Activated T-helper 17 cell treated with anti-CD3 and anti-CD28 coated beads, Interleukin-2, amount 50 U/mL, for 72 hours (primary cell): ENCODE measurements around the gene PACRG. TPM values are rescaled to one million over a fixed set of nuclear protein-coding genes. Genes with fewer than 3 reads are reported as not detected.
A peak's percentile ranks its signal among the peaks of the same experiment; 100 is the strongest.

Experiments
- ATAC-seq: fragments of 150-1000 bp; cut with Tn5 transposase; replicated peaks from 2 replicates; pipeline ENCODE4 v1.10.0; 2021; ENCODE audit warnings: mild to moderate bottlenecking, moderate library complexity
- H3K27ac Mint-ChIP-seq: one replicate; pipeline ENCODE4 v1.8.0; 2022; ENCODE audit warnings: mixed read lengths
- H3K27me3 Mint-ChIP-seq: one replicate; pipeline ENCODE4 v1.8.0; 2022; ENCODE audit warnings: mixed read lengths
- H3K36me3 Mint-ChIP-seq: one replicate; pipeline ENCODE4 v1.8.0; 2022; ENCODE audit warnings: low read depth, mild to moderate bottlenecking, mixed read lengths
- H3K4me1 Mint-ChIP-seq: one replicate; pipeline ENCODE4 v1.8.0; 2022; ENCODE audit warnings: mixed read lengths
- H3K4me3 Mint-ChIP-seq: one replicate; pipeline ENCODE4 v1.8.0; 2022; ENCODE audit warnings: mild to moderate bottlenecking, mixed read lengths
- H3K9me3 Mint-ChIP-seq: one replicate; pipeline ENCODE4 v1.8.0; 2022; ENCODE audit warnings: mixed read lengths
- total RNA-seq, 2 donors: library from RNA; stranded (reverse); gene quantifications; one replicate each; pipeline ENCODE4 v1.2.3, GENCODE V29; 2022

Gene PACRG
- total RNA-seq, 2 donors from 2014 or later: not detected

- H3K4me3 Mint-ChIP-seq: no peak overlapping the region
- peaks cover 21% of the 10 kb centered on the region for H3K27me3 Mint-ChIP-seq
- no peak for ATAC-seq
- no peaks in the 10 kb centered on the region for H3K9me3 Mint-ChIP-seq
- no peaks in the 10 kb centered on the region for H3K4me1 Mint-ChIP-seq
- H3K36me3 Mint-ChIP-seq: no peaks in the 10 kb centered on the region
- H3K27ac Mint-ChIP-seq: no peak overlapping the region
These were observed 423.4 kb downstream of the PACRG start for GRCh38 chr6:163151212-163151611.

- H3K27me3 Mint-ChIP-seq: peaks cover 23% of the 10 kb centered on the region
- no peak overlapping the region for H3K4me3 Mint-ChIP-seq
- no peak for ATAC-seq
- H3K27ac Mint-ChIP-seq: no peak overlapping the region
- no peaks in the 10 kb centered on the region for H3K9me3 Mint-ChIP-seq
- H3K36me3 Mint-ChIP-seq: no peaks in the 10 kb centered on the region
- H3K4me1 Mint-ChIP-seq: no peaks in the 10 kb centered on the region
These were observed 424.9 kb downstream of the PACRG start for GRCh38 chr6:163152701-163153100.

GRCh38 chr6:163159110-163159509, 431.3 kb downstream of the PACRG start:
- no peak overlapping the region for H3K27ac Mint-ChIP-seq
- no peaks in the 10 kb centered on the region for H3K9me3 Mint-ChIP-seq
- H3K4me3 Mint-ChIP-seq: no peak overlapping the region
- no peaks in the 10 kb centered on the region for H3K36me3 Mint-ChIP-seq
- H3K27me3 Mint-ChIP-seq: peaks cover 16% of the 10 kb centered on the region
- H3K4me1 Mint-ChIP-seq: no peaks in the 10 kb centered on the region
- no peak for ATAC-seq

- Mint-ChIP-seq H3K27me3 (peaks cover 16% of the 10 kb centered on the region), H3K4me3 (no peak overlapping the region), H3K27ac (no peak overlapping the region), H3K36me3 (no peaks in the 10 kb centered on the region), H3K9me3 (no peaks in the 10 kb centered on the region), H3K4me1 (no peaks in the 10 kb centered on the region)
- no peak for ATAC-seq
These were observed 431.9 kb downstream of the PACRG start for GRCh38 chr6:163159689-163160088.

GRCh38 chr6:163162007-163162873, 434.5 kb downstream of the PACRG start:
- ATAC-seq: no peak
- Mint-ChIP-seq H3K4me1 (no peaks in the 10 kb centered on the region), H3K27ac (no peak overlapping the region), H3K4me3 (no peak overlapping the region), H3K9me3 (no peaks in the 10 kb centered on the region), H3K36me3 (no peaks in the 10 kb centered on the region), H3K27me3 (peaks cover 10% of the 10 kb centered on the region)

- H3K9me3 Mint-ChIP-seq: no peaks in the 10 kb centered on the region
- ATAC-seq: no peak
- H3K27me3 Mint-ChIP-seq: peaks cover 10% of the 10 kb centered on the region
- no peak overlapping the region for H3K4me3 Mint-ChIP-seq
- H3K4me1 Mint-ChIP-seq: no peaks in the 10 kb centered on the region
- H3K36me3 Mint-ChIP-seq: no peaks in the 10 kb centered on the region
- H3K27ac Mint-ChIP-seq: no peak overlapping the region
These were observed 435.1 kb downstream of the PACRG start for GRCh38 chr6:163162874-163163213.

GRCh38 chr6:163164175-163164900, 436.6 kb downstream of the PACRG start:
- Mint-ChIP-seq H3K9me3 (no peaks in the 10 kb centered on the region), H3K4me3 (no peak overlapping the region), H3K27ac (no peak overlapping the region), H3K27me3 (peaks cover 10% of the 10 kb centered on the region), H3K36me3 (no peaks in the 10 kb centered on the region), H3K4me1 (no peaks in the 10 kb centered on the region)
- ATAC-seq: no peak

GRCh38 chr6:163165155-163165910, 437.6 kb downstream of the PACRG start:
- Mint-ChIP-seq H3K9me3 (no peaks in the 10 kb centered on the region), H3K4me1 (no peaks in the 10 kb centered on the region), H3K36me3 (no peaks in the 10 kb centered on the region), H3K4me3 (no peak overlapping the region), H3K27me3 (peaks cover 5% of the 10 kb centered on the region), H3K27ac (no peak overlapping the region)
- no peak for ATAC-seq

GRCh38 chr6:163165922-163166321, 438.1 kb downstream of the PACRG start:
- Mint-ChIP-seq H3K4me1 (no peaks in the 10 kb centered on the region), H3K36me3 (no peaks in the 10 kb centered on the region), H3K9me3 (no peaks in the 10 kb centered on the region), H3K4me3 (no peak overlapping the region), H3K27ac (no peak overlapping the region), H3K27me3 (peaks cover 2% of the 10 kb centered on the region)
- ATAC-seq: no peak

- no peak for ATAC-seq
- Mint-ChIP-seq H3K4me3 (no peak overlapping the region), H3K9me3 (no peaks in the 10 kb centered on the region), H3K36me3 (no peaks in the 10 kb centered on the region), H3K4me1 (no peaks in the 10 kb centered on the region), H3K27ac (no peak overlapping the region), H3K27me3 (no peaks in the 10 kb centered on the region)
These were observed 438.7 kb downstream of the PACRG start for GRCh38 chr6:163166507-163166906.

- ATAC-seq: no peak
- no peaks in the 10 kb centered on the region for H3K4me1 Mint-ChIP-seq
- no peak overlapping the region for H3K27ac Mint-ChIP-seq
- H3K9me3 Mint-ChIP-seq: no peaks in the 10 kb centered on the region
- H3K27me3 Mint-ChIP-seq: peaks cover 3% of the 10 kb centered on the region
- no peak overlapping the region for H3K4me3 Mint-ChIP-seq
- no peaks in the 10 kb centered on the region for H3K36me3 Mint-ChIP-seq
These were observed 441.7 kb downstream of the PACRG start for GRCh38 chr6:163169521-163169920.

- Mint-ChIP-seq H3K27me3 (peaks cover 7% of the 10 kb centered on the region), H3K9me3 (no peaks in the 10 kb centered on the region), H3K27ac (no peak overlapping the region), H3K4me1 (no peaks in the 10 kb centered on the region), H3K4me3 (no peak overlapping the region), H3K36me3 (no peaks in the 10 kb centered on the region)
- ATAC-seq: peak; percentile 65
These were observed 442.6 kb downstream of the PACRG start for GRCh38 chr6:163170294-163170883.

GRCh38 chr6:163173741-163174140, 446.0 kb downstream of the PACRG start:
- no peaks in the 10 kb centered on the region for H3K36me3 Mint-ChIP-seq
- no peaks in the 10 kb centered on the region for H3K9me3 Mint-ChIP-seq
- no peak for ATAC-seq
- H3K4me1 Mint-ChIP-seq: no peaks in the 10 kb centered on the region
- no peak overlapping the region for H3K4me3 Mint-ChIP-seq
- no peak overlapping the region for H3K27ac Mint-ChIP-seq
- peaks cover 18% of the 10 kb centered on the region for H3K27me3 Mint-ChIP-seq

GRCh38 chr6:163175301-163175700, 447.5 kb downstream of the PACRG start:
- Mint-ChIP-seq H3K4me1 (no peaks in the 10 kb centered on the region), H3K4me3 (no peak overlapping the region), H3K9me3 (no peaks in the 10 kb centered on the region), H3K27me3 (peaks cover 18% of the 10 kb centered on the region), H3K36me3 (no peaks in the 10 kb centered on the region), H3K27ac (no peak overlapping the region)
- ATAC-seq: no peak
